Stimulated activated CD8-positive, alpha-beta memory T cell treated with anti-CD3 and anti-CD28 coated beads, Interleukin-7, amount 100 ng/mL, for 48 hours (primary cell): Measurements from ENCODE around the gene YIPF2.
"Not testable (repeated sequence)": the region's sequence is repeated elsewhere in the genome, so short reads cannot be mapped to it uniquely, and the experiment has no call there.

Experiments
- DNase-seq, 2 donors: peaks; one replicate each; pipeline ENCODE4 v3.0.0-alpha.2; 2020; ENCODE audit warnings: low read depth in 1 of 2; ENCODE audit errors: extremely low read depth in 1 of 2

The YIPF2 gene

DNA sequence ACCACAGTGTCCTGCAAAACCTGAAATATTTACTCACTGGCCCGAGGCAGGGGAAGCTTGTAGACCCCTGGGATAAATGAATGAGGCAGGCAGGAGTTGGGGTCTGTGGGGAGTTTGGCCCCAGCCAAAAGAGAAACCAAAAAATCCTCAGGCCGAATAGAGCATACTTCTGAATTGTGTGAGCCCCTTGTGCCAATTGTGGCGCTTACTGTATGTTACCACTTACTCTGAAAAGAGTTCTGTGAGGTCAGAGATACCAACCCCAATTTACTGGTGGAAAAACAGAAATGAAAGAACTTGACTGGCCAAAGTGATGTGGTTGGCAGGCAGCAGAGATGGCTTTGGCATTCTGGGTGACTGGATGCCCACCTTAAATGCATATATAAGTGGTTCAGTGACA is 50.2 kb downstream of the YIPF2 start:
- no peak for DNase-seq

DNA sequence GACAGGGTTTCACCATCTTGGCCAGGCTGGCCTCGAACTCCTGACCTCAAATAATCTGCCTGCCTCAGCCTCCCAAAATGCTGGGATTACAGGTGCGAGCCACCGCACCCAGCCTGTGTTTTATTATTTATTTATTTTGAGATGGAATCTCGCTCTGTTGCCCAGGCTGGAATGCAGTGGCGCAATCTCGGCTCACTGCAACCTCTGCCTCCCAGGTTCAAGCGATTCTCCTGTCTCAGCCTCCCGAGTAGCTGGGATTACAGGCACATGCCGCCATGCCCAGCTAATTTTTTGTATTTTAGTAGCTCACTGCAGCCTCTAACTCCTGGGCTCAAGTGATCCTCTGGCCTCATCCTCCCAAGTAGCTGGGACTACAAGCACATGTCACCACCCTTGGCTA is 50.8 kb downstream of the YIPF2 start:
- DNase-seq, result not testable (repeated sequence)

DNA sequence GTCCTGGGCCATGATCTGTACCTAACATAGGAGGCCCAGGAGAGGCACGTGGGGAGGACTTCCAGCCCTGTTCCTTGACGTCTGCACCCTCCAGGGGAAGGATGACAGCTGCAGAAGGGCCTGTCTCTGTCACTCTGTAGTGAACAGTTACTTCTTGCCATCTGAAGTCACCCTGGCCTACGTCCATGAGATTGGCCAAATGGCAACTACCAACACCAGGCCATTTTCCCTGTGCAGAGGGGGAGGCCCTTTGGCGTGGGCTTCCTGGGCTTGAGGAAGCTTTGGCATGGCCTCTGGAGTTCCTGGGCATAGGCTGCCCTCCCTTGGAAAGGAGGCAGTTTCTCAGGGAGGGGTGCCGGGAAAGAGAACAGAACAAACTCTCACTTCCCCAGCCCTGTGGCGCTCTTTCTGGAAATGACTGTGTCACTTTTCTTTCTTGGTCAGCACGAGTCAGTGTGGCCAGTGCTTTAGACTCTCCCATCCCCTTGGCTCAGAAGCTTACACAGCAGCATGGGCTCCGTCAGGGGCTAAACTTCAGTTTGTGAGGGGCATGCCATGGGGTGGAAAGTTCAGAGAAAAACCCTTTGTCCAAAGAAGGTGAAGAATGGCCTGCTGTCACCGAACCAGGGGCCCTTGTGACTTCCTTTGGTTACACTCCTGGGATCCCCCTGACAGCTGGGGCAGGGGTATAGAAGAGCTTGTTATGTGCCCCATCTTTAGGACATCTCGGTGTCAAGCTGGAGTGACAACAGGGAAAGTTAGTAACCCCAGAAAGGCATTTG is 51.8 kb downstream of the YIPF2 start:
- DNase-seq, result no peak

- DNase-seq, result no peak
Observed at GRCh38 chr19:10874024-10874423, 54.4 kb downstream of the YIPF2 start.

DNA sequence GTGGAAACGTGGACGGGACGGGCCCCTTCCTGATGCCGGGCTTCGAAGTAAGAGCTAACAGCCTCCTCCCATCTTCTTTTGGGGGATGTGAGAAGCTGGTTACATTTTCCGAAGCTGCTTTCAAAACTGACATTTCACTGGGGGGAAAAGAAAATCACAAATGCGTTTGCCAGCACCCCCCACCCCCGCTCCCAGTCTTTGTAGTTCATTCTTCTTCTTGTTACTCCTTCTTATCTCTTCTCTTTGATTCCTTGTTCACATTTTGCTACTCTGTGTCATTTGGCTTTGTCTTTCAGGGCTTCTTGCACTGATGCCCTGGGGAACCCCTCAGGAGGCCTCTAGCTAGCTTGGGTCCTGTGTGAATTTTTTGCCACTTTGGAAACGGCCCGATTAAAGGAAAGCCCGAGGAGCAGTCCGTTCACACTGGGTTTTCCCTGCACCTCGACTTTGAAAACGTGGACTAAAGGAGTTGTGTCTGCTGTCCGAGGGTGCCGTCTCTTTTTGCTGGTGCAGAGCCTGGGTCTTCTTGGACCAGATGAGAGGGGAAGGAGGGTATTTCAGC is 55.8 kb downstream of the YIPF2 start:
- no peak for DNase-seq
